GM19328 (cell line): ENCODE results near the gene VILL.
"Not testable (repeated sequence)": the region's sequence is repeated elsewhere in the genome, so short reads cannot be mapped to it uniquely, and the experiment has no call there.

Experiments used
- ATAC-seq: cut with Tn5 transposase; IDR thresholded peaks from one replicate; pipeline ENCODE4 v1.9.1; 2021; ENCODE audit warnings: mild to moderate bottlenecking, moderate library complexity; ENCODE audit not compliant: unreplicated experiment

The VILL gene

DNA sequence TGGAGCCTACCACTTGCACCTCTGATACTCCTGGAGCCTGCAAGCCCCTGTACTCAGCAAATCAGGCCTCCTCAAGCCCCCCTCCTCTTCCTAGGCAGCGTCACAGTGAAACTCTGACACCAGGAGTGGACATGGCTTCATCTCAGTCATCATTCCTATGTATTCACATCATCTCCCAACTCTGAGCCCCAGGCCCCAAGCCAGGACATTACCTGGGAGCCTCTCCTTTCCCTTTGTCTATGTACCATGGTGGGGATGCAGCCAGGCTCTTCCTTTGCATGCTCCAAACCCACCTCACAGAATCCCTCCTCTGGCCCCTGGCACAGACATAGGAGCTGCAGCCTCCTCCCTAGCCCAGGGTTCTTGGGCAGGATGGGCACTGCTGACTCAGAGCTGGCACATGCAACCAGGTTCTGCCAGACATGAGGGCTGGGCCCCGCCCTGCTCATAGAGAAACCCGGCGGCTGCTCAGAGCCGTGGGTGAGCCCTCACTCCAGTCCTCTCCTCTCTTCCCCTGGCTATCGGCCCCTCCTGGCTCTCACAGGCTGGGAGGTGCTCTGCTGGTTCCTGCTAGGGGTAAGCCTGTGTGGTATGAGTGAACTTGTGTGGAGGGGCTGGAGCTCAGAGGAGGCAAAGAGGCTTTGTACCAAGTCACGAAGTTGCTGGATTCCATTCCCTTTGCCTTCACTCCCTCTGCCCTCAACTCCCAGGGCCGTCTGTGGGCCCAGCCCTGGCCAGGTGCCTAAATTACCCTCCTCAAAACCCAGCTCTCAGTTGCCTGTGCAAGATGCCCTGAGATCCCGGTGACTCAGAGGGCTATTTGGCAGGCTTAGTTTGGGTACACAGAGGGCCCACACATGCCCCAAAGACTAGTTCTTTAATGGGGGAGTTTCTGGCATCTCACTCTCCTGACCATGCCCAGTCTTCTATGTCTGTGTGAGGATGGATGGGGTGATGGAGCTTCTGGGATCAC is 40.7 kb downstream of the VILL start:
- ATAC-seq, result no peak

GRCh38 chr3:38032328-38032865 is 41.8 kb downstream of the VILL start:
- no peak for ATAC-seq

DNA sequence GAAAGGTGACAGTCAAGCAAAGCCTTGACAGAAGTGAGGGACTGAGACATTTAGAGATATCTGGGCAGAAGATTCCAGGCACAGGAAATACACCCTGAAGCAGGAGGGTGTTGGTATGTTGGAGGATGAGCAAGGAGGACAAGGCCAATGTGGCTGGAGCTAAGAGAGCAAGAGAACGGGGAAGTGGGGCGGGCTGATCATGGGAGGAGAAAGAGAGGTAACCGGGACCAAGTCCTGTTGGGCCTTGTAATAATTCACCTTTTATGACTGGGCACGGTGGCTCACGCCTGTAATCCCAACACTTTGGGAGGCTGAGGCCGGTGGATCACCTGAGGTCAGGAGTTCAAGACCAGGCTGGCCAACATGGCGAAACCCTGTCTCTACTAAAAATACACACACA is 43.0 kb downstream of the VILL start:
- ATAC-seq, result not testable (repeated sequence)

DNA sequence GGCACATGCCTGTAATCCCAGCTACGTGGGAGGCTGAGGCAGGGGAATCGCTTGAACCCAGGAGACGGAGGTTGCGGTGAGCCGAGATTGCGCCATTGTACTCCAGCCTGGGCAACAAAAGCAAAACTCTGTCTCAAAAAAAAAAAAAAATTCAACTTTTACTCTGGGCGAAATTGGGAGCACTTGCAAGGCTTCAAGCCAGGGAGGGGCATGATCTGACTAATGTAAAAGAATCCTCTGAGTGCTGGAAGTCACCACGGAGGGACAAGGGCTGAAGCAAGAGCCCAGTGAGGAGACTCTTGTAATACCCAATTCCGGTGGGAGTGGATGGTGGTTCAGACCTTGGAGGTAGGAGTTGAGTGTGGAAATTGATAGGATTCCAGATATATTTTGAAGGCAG is 43.7 kb downstream of the VILL start:
- ATAC-seq, result not testable (repeated sequence)

GRCh38 chr3:38036286-38036685 is 45.7 kb downstream of the VILL start:
- no peak for ATAC-seq

DNA sequence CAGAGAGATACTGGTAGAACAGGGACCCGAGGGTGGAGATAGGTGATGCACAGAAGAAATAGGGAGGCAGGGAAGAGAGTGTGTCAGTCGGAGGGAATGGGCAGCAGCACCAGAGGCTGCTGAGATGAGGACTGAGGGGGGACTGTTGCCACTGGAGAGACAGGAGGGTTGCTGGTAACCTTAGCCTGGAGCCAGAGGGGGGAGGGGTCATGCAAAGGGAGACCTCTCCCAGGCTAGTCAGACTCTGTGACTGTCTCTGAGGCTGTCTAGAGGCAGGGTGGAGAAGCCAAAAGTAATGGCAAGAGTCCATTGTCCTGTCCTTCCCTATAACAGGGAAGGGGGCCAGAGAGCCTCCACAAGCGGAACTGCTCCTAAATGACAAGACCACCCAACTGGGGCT is 46.3 kb downstream of the VILL start:
- no peak for ATAC-seq

DNA sequence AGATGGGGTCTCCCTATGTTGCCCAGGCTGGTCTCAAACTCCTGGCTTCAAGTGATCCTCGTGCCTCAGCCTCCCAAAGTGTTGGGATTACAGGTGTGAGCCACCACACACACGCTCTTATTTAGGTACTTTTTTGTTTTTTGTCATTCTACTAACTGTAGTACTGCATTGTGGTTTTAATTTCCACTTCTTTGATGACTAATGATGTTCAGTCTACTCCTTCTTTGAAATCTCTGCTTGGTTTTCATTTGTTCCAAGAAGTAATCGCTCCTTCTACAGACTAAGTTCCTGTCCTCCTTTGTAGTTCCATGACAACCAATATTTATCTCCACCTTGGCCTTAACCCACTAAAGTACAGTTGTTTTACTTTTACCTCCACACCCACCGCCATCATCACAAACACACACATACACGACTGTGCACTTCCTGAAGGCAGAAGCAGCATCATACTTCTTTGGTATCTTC is 47.9 kb downstream of the VILL start:
- ATAC-seq, result no peak

DNA sequence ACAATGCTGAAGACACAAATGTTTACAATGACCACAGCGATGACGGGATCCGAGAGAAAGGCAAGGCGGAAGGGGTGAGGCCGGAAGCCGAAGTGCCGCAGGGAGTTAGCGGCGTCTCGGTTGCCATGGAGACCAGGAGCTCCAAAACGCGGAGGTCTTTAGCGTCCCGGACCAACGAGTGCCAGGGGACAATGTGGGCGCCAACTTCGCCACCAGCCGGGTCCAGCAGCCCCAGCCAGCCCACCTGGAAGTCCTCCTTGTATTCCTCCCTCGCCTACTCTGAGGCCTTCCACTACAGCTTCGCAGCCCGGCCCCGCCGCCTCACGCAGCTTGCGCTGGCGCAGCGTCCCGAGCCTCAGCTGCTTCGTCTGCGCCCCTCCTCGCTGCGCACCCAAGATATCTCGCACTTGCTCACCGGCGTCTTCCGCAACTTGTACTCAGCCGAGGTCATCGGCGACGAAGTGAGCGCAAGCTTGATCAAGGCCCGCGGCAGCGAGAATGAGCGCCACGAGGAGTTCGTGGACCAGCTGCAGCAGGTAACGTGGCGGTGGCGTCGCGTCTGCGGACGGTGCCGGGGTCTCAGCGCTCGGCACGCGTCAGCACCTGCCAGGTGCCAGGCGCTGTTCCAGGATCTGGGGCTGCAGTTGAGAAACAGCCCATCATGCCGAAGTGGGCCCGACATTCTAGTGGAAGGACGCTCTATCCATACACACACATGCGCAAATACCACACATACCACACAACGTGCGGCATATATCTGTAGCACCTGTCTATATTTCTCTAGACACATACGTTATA is 48.7 kb downstream of the VILL start, which contains the start of gene DLEC1:
TSS of gene DLEC1 (plus strand) at position 108 of the 798 bp plus-strand sequence. CDS start at position 126, 18 bp downstream.
- peak; percentile 84 for ATAC-seq

GRCh38 chr3:38039899-38040261 is 49.3 kb downstream of the VILL start:
- peak; percentile 28 for ATAC-seq

GRCh38 chr3:38040401-38040800 is 49.8 kb downstream of the VILL start:
- ATAC-seq, result no peak

GRCh38 chr3:38043486-38043885 is 52.9 kb downstream of the VILL start:
- no peak for ATAC-seq

GRCh38 chr3:38046027-38046426 is 55.4 kb downstream of the VILL start:
- no peak for ATAC-seq

- no peak for ATAC-seq
Observed at GRCh38 chr3:38046821-38047220, 56.2 kb downstream of the VILL start.

- no peak for ATAC-seq
Observed at GRCh38 chr3:38047896-38048295, 57.3 kb downstream of the VILL start.

DNA sequence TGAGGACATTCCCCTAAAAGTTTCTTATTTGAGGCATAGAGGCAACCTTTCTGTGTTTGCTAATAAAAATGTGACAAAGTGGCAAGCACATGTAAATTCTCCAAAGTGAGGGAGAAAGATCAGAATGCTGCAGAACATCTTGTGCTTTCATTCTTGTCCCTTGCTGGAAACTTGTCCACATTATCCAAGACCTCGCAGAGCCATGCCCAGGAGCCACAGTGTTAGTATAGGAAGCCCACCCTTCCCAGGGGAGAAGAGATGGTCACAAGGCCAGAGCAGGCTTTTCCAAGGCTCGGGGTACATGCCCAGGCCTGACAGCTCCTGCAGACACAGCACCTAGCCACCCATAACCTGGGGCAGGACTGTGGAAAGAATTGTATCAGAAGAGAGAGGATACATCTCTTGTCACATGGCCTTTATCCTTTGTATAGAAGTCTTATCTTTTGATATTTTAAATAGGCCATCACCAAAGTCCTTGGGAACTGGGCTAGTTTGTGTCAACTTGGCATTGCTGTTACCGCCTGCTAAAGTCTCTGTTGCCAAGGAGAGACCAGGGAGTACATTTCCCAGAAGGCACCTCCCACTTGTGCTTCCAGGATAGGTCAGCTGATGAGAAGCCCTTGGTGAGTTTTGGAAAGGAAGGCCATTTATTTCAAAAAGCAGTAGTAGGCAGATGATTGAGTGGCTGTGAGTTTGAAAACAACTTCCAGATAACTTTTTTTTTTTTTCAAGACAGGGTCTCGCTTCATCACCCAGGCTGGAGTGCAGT is 59.0 kb downstream of the VILL start:
- no peak for ATAC-seq

DNA sequence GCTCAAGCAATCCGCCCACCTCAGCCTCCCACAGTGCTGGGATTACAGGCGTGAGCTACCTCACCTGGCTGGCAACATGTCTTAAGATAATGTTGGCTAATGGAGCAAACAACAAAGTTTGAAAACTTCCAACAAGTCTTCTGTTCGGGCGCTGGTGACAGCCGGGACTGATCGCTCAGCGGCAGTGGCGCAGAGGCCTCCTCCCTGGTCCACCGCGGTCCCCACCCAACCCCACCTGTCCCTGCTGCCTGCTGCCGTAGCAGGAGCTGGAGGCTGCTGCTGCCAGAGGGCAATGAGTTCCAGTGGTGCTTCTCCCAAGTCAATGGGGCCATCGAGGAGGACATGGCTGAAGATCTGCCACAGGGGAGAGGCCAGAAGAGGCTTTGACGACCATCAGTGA is 60.5 kb downstream of the VILL start:
- no peak for ATAC-seq

GRCh38 chr3:38053286-38053685 is 62.7 kb downstream of the VILL start:
- ATAC-seq, result not testable (repeated sequence)

- ATAC-seq, result not testable (repeated sequence)
Observed at GRCh38 chr3:38053813-38054498, 63.4 kb downstream of the VILL start.

GRCh38 chr3:38054499-38055001 is 64.0 kb downstream of the VILL start:
- ATAC-seq, result no peak
